ENCODE data around the gene RCSD1.
"Not testable (repeated sequence)": the region's sequence is repeated elsewhere in the genome, so short reads cannot be mapped to it uniquely, and the experiment has no call there.

The RCSD1 gene, protein sequence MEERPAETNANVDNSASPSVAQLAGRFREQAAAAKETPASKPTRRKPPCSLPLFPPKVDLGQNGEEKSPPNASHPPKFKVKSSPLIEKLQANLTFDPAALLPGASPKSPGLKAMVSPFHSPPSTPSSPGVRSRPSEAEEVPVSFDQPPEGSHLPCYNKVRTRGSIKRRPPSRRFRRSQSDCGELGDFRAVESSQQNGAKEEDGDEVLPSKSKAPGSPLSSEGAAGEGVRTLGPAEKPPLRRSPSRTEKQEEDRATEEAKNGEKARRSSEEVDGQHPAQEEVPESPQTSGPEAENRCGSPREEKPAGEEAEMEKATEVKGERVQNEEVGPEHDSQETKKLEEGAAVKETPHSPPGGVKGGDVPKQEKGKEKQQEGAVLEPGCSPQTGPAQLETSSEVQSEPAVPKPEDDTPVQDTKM

DNA sequence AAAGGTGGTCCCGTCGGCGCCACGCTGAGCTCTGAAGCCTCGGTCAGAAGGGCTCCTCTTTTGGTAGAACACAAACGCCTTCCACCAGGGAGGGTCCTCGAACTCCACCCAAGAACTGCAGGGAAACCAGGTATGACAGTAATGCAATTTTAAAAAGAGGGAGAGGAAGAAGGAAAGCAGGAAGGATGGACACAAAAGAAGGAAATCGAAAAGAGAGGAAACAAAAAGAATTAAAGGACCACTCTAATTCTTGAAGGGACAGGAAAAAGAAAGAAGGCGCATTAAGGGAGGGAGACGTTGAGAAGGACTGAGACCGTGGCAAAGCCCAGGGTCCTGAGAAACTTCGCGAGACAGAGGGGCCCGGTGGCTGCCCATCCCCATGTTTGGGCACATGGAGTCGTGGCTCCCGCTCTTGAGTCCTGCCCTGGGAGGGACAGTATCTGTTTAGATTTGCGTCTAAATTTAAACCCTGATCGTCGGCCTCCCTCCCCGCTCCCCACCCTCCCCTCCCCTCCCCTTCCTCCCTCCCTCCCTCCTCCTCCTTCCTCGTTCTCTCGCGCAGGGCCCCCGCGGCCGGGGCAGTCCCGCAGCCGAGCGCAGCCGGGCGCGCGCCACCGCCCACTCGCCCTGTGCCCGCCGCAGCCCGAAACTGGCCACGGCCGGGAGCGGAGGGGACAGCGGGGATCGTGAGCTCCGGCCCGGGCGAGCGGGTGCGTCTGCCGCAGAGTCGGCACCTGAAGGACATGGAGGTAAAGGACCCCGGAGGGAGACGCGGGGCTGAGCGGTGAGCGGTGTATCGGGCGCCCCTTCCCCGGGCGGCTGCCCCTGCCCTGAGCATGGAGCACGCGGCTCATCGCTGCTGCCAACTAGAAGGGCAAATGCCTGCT is at the start of gene RCSD1:
Gene RCSD1 (plus strand): TSS at position 552 of the 887 bp plus-strand sequence. CDS start 192 bp downstream, at position 744.
- no peak for DNase-seq

- DNase-seq, result no peak
Measured at GRCh38 chr1:167582064-167582463, 48.0 kb upstream of the RCSD1 start.

GRCh38 chr1:167582722-167583121 is 47.3 kb upstream of the RCSD1 start:
- no peak for DNase-seq

DNA sequence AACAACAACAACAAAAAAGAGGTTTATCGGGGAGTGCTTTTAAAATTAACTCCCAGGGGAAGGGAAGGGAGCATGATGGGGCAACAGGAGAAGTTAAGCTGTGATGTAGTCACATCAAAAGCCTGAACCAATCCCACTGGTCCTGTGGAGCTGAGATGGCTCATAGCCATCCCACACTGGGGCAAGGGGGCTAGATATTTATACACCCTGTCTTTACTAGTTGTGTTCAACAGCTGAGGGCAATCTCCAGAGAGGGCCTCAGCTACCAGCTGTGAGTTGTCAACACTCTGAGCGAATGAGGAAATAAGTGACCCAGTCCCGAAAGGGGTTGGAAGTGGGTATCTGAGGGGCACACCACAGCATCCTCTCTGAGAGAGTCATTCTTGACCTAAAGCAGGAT is 45.5 kb upstream of the RCSD1 start:
- no peak for DNase-seq

DNA sequence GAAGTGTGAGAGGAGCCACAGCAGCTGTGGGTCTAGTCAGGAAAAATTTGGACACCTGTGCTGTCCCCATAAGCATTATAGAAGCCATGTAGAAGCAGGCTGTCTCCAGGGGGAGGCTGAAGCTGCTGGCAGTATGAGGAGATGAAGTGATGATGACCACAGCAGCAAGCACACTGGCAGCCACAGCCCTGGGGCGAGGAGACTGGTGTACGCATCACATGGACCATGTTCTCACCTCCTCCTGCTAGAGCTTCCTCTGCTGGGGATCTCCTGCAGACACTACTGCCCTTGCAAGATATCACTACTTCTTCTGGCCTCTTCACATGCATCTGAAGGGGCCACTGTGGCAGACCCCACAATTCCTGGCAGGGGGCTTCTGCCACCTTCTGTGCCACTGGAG is 42.7 kb upstream of the RCSD1 start:
- no peak for DNase-seq

DNA sequence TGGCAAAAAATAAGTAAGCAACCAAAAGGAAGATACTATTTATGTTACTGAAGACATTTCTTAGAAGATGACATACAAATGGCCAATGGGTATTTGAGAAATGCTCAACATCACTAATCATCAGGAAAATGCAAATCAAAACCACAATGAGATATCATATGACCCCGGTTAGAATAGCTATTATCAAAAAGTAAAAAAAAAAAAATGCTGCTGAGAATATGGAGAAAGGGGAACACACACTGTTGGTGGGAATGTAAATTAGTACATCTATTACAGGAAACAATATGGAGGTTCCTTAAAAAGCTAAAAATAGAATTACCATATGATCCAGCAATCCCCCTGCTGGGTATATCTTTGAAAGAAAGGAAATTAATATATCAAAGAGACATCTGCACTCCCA is 42.2 kb upstream of the RCSD1 start:
- DNase-seq, result no peak

DNA sequence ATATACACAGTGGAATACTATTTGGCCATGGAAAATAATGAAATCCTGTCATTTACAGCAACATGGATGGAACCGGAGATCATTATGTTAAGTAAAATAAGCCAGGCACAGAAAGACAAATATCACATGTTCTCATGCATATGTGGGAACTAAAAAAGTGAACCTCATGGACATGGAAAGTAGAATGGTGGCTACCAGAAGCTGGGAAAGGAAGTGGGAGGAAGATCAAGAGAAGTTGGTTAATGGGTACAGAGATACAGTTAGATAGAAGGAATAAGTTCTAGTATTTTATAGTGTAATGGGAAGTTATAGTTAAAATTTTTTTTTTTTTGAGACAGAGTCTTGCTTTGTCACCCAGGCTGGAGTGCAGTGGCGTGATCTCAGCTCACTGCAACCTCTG is 41.7 kb upstream of the RCSD1 start:
- DNase-seq, result no peak

- DNase-seq, result no peak
Measured at GRCh38 chr1:167592475-167592874, 37.6 kb upstream of the RCSD1 start.

DNA sequence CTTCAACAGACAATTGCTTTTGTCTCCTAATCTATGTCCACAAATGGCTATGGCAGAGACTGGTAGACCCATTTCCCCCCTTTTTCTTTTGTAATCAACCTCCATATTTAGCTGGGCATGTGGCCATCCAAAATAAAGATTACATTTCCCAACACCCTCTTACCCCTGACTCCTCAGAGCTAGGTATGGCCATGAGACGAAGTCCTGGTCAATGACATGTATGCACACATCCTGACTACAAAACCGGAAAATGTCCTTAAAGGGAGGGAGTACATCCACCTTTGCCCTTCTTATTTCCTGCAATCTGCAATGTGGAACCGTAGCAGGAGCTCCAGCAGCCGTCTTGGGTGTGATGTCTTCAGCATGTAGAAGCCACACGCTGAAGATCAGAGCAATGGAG is 36.2 kb upstream of the RCSD1 start:
- no peak for DNase-seq

GRCh38 chr1:167594822-167595221 is 35.2 kb upstream of the RCSD1 start:
- no peak for DNase-seq

- peak; percentile 27 for DNase-seq
Measured at GRCh38 chr1:167599957-167600581, 30.0 kb upstream of the RCSD1 start.

DNA sequence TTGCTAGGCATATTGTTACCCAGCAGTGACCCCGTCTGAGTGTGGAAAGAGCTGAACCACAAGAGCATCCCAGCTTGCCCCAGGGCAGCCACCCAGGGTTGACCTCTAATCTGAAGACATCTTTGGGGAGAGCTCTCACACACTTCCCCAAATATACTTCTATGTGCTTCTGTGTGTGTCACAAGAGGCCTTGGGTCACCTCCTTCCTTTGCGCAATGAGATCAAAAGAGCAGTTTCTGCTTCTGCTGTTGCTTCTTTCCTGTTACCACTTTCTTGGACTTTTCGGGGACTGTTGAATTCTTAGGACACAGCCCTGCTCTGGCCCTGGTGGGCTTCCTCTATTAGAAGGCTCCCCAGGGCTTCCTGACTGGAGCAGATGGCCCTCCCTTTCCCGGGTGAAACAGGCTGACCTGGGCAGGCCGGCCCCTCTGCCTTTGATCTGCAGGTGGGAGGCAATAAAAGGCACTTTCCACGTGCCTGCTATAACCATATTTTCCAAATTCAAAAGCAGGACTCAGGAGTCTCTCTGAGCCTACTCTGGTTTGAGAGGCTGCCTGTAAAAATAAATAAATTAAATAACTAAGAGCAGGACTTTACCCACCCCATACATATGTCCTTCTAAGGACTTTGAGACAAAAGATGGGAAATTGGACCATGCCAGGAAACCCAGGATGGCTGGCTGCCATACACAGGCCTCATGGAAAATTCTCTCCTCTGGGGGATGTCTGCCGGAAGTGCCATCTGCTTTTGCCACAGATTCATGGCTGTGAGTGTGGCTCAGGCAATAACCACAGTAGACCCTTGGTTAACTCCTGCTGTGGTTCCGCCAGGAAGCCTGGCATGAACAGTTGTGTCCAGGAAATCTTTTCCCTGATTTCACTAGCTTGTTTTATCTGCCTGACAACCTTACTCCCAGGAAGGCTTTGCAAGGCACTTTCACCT is 28.3 kb upstream of the RCSD1 start:
- no peak for DNase-seq

GRCh38 chr1:167602840-167603239 is 27.2 kb upstream of the RCSD1 start:
- no peak for DNase-seq

- DNase-seq, result no peak
Measured at GRCh38 chr1:167605576-167605975, 24.5 kb upstream of the RCSD1 start.

DNA sequence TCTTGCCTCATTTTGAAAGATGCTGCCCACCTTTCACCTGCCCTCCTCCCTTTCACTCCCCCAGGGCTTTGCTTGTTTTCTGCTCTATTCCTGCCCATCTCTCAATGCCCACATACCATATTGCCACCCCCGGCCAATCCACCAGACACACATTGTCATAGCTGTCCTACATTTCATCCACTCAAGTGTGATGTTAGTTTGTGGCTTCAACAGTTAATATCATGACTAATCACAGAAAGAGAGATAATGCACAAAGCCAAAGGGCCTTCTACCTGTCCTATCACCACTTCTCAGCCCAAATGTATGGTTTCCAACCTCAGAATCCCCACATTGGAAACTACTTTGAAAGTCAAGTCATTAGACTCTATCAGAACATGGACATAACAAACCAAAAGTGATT is 18.0 kb upstream of the RCSD1 start:
- DNase-seq, result no peak

GRCh38 chr1:167612587-167613385 is 17.2 kb upstream of the RCSD1 start:
- DNase-seq, result no peak

GRCh38 chr1:167613984-167614383 is 16.0 kb upstream of the RCSD1 start:
- not testable (repeated sequence) for DNase-seq

DNA sequence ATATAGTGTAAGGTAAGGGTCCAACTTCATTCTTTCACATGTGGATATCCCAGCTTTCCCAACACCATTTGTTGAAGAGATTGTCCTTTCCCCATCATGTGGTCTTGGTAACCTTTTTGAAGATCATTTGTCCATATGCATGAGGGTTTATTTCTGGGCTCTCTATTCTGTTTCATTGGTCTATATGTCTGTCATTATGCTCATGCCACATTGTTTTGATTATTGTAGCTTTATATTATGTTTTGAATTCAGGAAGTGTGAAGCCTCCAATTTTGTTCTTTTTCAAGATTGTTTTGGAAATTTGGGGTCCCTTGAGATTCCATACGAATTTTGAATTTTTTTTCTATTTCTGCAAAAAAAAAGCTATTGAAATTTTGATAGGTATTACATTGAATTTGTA is 15.2 kb upstream of the RCSD1 start:
- no peak for DNase-seq

- no peak for DNase-seq
Measured at GRCh38 chr1:167616521-167616920, 13.5 kb upstream of the RCSD1 start.

DNA sequence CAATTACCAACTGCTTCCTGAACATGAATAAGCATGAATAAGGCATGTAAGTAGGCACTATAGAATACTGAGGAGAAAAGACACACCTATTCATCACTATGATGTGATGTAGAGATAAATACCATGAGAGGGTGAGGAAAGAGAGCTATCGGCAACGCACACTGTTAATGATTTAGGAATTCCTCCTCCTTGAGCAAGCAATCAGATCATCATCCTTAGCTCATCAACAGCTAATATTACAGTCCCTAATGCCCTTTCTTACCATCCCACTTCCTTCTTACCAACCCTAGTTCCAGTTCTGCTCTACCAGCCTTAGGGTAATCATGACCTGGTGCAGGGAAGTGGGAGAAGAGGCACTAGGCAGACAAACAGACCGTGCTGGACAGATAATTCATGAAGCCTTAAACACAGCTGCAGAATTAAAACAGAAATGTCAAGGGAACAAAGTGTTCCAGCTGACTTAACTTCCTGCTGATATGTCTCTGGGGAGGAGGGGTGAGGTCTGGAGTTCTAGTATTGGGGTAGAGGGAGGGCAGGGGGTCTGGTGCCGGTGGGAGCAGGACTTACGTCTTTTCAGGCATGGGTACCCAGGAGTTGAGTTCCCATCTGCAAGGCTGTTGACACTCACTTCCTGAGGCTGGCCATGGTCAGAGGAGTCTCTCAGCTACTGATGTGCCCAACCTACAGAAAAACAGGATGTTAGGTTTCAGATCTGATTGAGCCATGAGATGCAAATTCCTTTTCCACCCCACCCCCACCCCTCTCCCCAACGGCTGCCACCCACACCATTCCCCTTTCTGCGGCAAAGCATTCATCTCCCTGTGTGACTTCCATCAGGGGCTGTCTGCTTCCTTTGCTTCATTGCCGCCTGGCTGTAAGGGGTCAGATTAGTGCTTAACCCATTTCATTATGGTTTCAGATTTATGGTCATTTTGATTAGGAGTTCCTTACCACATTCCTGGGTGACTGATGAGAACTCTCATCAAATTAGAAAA is 12.6 kb upstream of the RCSD1 start:
- no peak for DNase-seq
